ENCODE measurements around the gene ENTREP1.
A peak's percentile ranks its signal among the peaks of the same experiment; 100 is the strongest.
"Not testable (repeated sequence)": the region's sequence is repeated elsewhere in the genome, so short reads cannot be mapped to it uniquely, and the experiment has no call there.

Gene ENTREP1

DNA sequence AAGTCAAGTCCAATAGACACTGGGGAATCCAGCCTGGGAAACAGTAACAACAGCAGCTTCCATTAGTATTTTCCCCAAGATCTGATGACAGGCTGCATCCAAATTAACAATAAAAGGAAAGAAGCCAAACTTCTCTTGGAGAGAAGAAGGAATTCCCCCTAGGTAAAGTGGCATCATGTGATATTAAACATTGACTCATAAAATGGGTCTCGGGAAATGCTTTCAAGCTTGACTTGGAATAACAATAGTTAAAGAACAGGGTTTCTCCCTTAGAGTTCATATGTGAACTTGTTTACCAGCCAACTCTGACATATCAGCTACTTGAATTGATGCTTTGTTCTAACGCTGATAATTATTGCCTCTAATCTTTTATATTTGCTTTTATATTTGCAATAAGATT lies 45.4 kb downstream of the ENTREP1 start:
- DNase-seq = no peak

GRCh38 chr9:69371001-69371400 lies 46.0 kb downstream of the ENTREP1 start:
- DNase-seq = no peak

- peak; percentile 59 to 73 (median 70) for DNase-seq
These were observed 51.6 kb downstream of the ENTREP1 start for GRCh38 chr9:69376651-69377050.

GRCh38 chr9:69377291-69377690 lies 52.3 kb downstream of the ENTREP1 start:
- DNase-seq = no peak

DNA sequence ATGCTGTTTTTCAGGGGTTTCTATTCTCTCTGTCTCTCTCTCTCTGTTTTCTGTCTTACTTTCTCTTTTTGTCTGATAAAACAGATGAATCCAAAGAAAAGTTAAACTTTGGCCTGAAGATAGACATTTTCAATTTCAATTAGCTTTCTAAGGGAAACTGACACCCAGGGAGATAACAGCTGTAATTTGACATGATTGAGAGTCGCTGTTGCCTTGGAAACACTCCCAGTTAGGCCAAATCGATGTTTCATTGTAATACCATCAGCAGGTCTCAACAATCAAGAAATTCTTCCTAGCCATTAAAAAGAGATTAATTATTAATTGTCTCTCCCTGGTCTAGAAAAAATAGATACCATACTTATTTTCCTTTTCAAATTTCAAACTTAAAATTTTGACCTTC lies 53.0 kb downstream of the ENTREP1 start:
- DNase-seq = no peak

- no peak for DNase-seq
These were observed 54.4 kb downstream of the ENTREP1 start for GRCh38 chr9:69379270-69379982.

DNA sequence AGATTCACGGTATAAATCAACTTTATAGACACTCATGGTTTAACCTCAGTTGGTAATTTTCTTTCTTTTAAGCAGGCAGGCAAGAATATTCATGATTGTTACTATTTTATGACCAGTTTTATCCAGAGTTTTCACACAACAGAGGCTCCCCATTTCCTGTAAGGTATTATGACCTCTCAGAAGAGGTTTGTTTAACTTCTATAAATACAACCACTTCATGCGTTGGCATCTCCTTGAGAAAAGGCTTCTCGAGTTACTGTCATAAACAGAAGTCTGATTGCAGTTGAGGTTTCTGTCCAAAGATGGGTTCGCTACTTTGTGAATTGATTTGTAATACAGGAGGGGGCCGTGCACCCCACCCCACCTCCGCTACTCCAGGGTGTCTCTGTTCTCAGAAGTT lies 55.3 kb downstream of the ENTREP1 start:
- no peak for DNase-seq

- no peak for DNase-seq
These were observed 55.8 kb downstream of the ENTREP1 start for GRCh38 chr9:69380811-69381210.

- no peak for DNase-seq
These were observed 57.1 kb downstream of the ENTREP1 start for GRCh38 chr9:69382135-69382534.

DNA sequence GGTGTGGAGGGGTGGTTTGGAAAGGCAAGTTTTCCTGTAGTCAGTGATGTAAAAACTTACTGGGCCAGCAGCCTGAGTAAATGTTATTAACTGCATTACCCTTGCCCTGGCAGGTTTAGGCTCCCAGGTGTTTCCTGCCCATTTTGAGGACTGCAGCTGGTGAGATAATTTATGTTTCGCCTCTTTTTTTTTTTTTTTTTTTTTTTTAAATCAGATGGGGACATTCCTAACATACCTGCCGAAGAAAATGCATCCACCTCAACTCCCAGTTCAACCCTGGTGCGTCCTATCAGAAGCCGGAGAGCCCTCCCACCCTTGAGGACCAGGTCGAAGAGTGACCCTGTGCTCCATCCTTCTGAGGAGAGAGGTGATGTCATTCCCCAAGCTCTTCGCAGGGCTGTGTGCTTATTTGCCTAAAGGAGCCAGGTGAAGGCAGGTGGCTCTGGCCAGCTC lies 60.6 kb downstream of the ENTREP1 start:
- DNase-seq = no peak

GRCh38 chr9:69386651-69387050 lies 61.6 kb downstream of the ENTREP1 start:
- DNase-seq = no peak

DNA sequence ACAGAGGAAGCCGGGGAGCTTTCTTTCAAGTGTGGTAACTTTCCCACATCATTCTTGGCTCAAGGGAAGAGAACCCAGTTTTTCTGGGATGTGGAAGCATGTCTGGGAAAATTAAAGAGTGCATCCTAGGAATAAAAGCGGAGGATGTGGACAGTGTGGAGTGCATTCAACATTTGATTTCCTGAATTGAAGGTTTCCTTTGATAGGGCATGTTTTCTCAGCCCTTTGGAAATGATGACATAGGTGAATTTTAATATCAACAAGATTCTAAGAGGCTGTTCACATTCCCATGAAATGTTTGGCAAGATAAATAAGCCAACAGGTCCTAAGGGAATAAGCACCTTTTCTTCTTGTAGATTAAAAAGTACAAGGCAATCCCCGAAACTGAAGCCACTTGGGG lies 63.6 kb downstream of the ENTREP1 start:
- no peak for DNase-seq

DNA sequence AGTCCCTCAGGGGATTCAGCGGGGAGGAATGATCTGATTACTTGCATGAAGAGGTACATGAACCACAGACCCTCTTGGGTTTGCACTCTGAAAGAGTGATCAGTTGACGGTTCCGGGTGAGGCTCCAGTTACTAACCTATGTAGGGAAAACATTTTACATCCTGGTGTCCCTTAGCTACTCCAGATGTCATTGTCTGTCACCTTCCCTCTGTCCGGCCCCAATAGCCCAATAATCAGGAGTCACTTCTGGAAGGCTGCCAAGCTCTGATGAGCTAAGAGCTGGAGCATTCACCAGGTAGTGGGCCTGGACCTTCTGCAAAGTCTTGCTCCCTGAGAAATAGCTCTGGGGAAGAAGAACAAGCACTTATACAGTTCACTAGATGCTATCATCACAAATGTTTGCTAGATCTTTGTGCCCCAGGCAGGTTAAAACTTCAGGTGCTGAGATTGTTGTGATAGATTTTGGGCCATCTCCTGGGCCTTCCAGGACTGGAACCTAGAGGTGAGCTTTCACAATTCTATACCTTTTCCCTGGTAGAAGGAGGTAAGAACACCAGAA lies 64.5 kb downstream of the ENTREP1 start:
- DNase-seq = no peak

- DNase-seq = no peak
These were observed 66.5 kb downstream of the ENTREP1 start for GRCh38 chr9:69391487-69391886.

DNA sequence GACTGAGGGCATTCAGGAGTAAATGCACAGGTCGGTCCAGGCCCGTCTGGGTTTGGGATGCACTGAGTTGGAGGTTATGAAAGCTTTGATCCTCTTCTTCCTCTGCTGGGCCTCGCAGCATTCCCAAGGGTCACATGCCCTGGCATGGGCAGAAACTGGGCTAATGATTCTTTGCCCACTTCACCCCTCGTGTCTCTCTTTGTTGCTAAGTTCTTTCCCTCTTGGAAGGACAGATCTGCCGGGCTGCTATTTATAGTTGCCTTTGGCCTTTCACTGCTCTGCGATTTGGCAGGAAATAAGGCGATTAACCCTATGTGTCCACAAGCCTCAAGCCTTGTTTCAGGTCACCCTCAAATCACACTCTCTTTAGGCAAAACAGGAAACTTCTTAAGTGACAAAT lies 66.9 kb downstream of the ENTREP1 start:
- DNase-seq = no peak

- no peak for DNase-seq
These were observed 67.8 kb downstream of the ENTREP1 start for GRCh38 chr9:69392826-69393225.

GRCh38 chr9:69393425-69393824 lies 68.4 kb downstream of the ENTREP1 start:
- no peak for DNase-seq

- DNase-seq = no peak
These were observed 70.7 kb downstream of the ENTREP1 start for GRCh38 chr9:69395718-69396117.

- no peak for DNase-seq
These were observed 71.7 kb downstream of the ENTREP1 start for GRCh38 chr9:69396759-69397158.

- no peak for DNase-seq
These were observed 72.6 kb downstream of the ENTREP1 start for GRCh38 chr9:69397384-69398214.

DNA sequence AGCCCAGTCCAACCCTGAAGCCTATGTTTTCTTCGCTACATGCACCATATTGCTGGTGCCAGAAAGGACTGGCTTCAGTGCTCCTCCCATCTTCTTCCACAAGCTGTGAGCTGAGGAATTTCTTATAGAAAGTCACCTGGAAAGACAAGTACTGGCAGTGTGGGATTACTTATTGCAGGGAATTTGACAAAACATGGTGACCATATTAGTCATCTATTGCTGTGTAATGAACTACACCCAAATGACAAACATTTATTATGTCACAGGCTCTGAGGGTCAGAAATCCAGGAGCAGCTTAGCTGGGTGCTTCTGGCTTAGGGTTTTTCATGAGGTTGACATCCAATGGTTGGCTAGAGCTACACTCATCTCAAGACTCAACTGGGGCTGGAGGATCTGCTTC lies 75.5 kb downstream of the ENTREP1 start:
- no peak for DNase-seq

GRCh38 chr9:69409936-69410335 lies 84.9 kb downstream of the ENTREP1 start:
- not testable (repeated sequence) for DNase-seq

- DNase-seq = no peak
These were observed 86.2 kb downstream of the ENTREP1 start for GRCh38 chr9:69411246-69411645.

Measured in suppressor macrophage treated with lipopolysaccharide for 1 hour (primary cell).